ENCODE measurements around the gene DUS4L. TPM values are rescaled to one million over a fixed set of nuclear protein-coding genes. Genes with fewer than 3 reads are reported as not detected.

The DUS4L gene
- total RNA-seq, 1 experiment from 2014 or later: 19.3 TPM

GRCh38 chr7:107538001-107538400 lies 25.8 kb upstream of the DUS4L start:
- Mint-ChIP-seq H3K27ac (ENCODE audit: unreplicated experiment) (no peak overlapping the region), H3K9me3 (ENCODE audit: unreplicated experiment) (no peaks in the 10 kb centered on the region), H3K4me1 (ENCODE audit: low read depth, unreplicated experiment) (no peaks in the 10 kb centered on the region), H3K36me3 (ENCODE audit: insufficient read depth, unreplicated experiment) (peaks cover 19% of the 10 kb centered on the region), H3K27me3 (ENCODE audit: insufficient read depth, unreplicated experiment) (no peaks in the 10 kb centered on the region), H3K4me3 (ENCODE audit: unreplicated experiment) (no peak overlapping the region)
- Histone ChIP-seq H3K27me3 (replicated peaks; ENCODE audit: control insufficient read depth, insufficient read depth, low read length) (no peaks in the 10 kb centered on the region), H3K9me3 (no peaks in the 10 kb centered on the region), H3K4me3 (ENCODE audit: low read depth, low read length) (no peak overlapping the region), H3K36me3 (ENCODE audit: control insufficient read depth, insufficient read depth, low read length) (no peaks in the 10 kb centered on the region), H3K4me1 (no peaks in the 10 kb centered on the region)
- no peak for TF ChIP-seq CTCF (IDR thresholded peaks at IDR 0.05; ENCODE audit: insufficient read depth in 1 of 2, low read depth in 1 of 2, low read length in 1 of 2, severe bottlenecking in 1 of 2, unreplicated experiment in 1 of 2)
- CTCF ChIA-PET: no interaction called here
- BruUV-seq (replicated peaks): no TSS peak
- POLR2A ChIA-PET: interaction anchor here (1.0 kb wide), 1 partner anchor 26 kb away, joined by 3 read pairs; no protein-coding TSS in a partner anchor
- intact Hi-C loops (cut with micrococcal nuclease; ENCODE audit: unreplicated experiment): no loop called here
- DNase-seq: peak in 1 of 2 experiments; percentile 12

- peaks cover 9% of the 10 kb centered on the region for H3K9me3 ChIP-seq
- Mint-ChIP-seq H3K4me3 (ENCODE audit: unreplicated experiment) (no peak overlapping the region), H3K27me3 (ENCODE audit: insufficient read depth, unreplicated experiment) (no peaks in the 10 kb centered on the region), H3K9me3 (ENCODE audit: unreplicated experiment) (peaks cover 20% of the 10 kb centered on the region), H3K27ac (ENCODE audit: unreplicated experiment) (no peak overlapping the region), H3K4me1 (ENCODE audit: low read depth, unreplicated experiment) (peaks cover 5% of the 10 kb centered on the region), H3K36me3 (ENCODE audit: insufficient read depth, unreplicated experiment) (peaks cover 57% of the 10 kb centered on the region)
- no peaks in the 10 kb centered on the region for H3K4me1 ChIP-seq
- POLR2A ChIA-PET: no interaction called here
- CTCF ChIA-PET: no interaction called here
- H3K36me3 ChIP-seq (ENCODE audit: control insufficient read depth, insufficient read depth, low read length): peaks cover 6% of the 10 kb centered on the region; the same call in 1 of the 2 replicates
- H3K27me3 ChIP-seq (replicated peaks; ENCODE audit: control insufficient read depth, insufficient read depth, low read length): no peaks in the 10 kb centered on the region
- no peak overlapping the region for H3K4me3 ChIP-seq (ENCODE audit: low read depth, low read length)
- no TSS peak for BruUV-seq (replicated peaks)
- intact Hi-C loops (cut with micrococcal nuclease; ENCODE audit: unreplicated experiment): no loop called here
- TF ChIP-seq CTCF (IDR thresholded peaks at IDR 0.05; ENCODE audit: insufficient read depth in 1 of 2, low read depth in 1 of 2, low read length in 1 of 2, severe bottlenecking in 1 of 2, unreplicated experiment in 1 of 2): no peak
- DNase-seq: no peak
Measured at GRCh38 chr7:107543338-107543993, 20.3 kb upstream of the DUS4L start.

GRCh38 chr7:107544848-107545591 lies 18.8 kb upstream of the DUS4L start:
- intact Hi-C loops (cut with micrococcal nuclease; ENCODE audit: unreplicated experiment): no loop called here

More at GRCh38 chr7:107544848-107545591, 18.8 kb upstream of the DUS4L start:
- Histone ChIP-seq H3K36me3 (ENCODE audit: control insufficient read depth, insufficient read depth, low read length) (peaks cover 6% of the 10 kb centered on the region; the same call in 1 of the 2 replicates), H3K4me3 (ENCODE audit: low read depth, low read length) (no peak overlapping the region), H3K9me3 (peaks cover 9% of the 10 kb centered on the region), H3K4me1 (no peaks in the 10 kb centered on the region), H3K27me3 (replicated peaks; ENCODE audit: control insufficient read depth, insufficient read depth, low read length) (no peaks in the 10 kb centered on the region)
- Mint-ChIP-seq H3K36me3 (ENCODE audit: insufficient read depth, unreplicated experiment) (peaks cover 51% of the 10 kb centered on the region), H3K4me1 (ENCODE audit: low read depth, unreplicated experiment) (peaks cover 5% of the 10 kb centered on the region), H3K4me3 (ENCODE audit: unreplicated experiment) (no peak overlapping the region), H3K9me3 (ENCODE audit: unreplicated experiment) (peaks cover 20% of the 10 kb centered on the region), H3K27me3 (ENCODE audit: insufficient read depth, unreplicated experiment) (no peaks in the 10 kb centered on the region), H3K27ac (ENCODE audit: unreplicated experiment) (peak overlapping the region; percentile 42)
- CTCF ChIA-PET: no interaction called here
- POLR2A ChIA-PET: no interaction called here
- TF ChIP-seq CTCF (IDR thresholded peaks at IDR 0.05; ENCODE audit: insufficient read depth in 1 of 2, low read depth in 1 of 2, low read length in 1 of 2, severe bottlenecking in 1 of 2, unreplicated experiment in 1 of 2): no peak
- DNase-seq: no peak
- BruUV-seq (replicated peaks): no TSS peak
